Small intestine (tissue), 7 donors: Measurements from ENCODE around the gene IRF9. TPM values are rescaled to one million over a fixed set of nuclear protein-coding genes. Genes with fewer than 3 reads are reported as not detected.

Source experiments
- DNase-seq, 2 donors: peaks; one replicate each; pipeline versions ENCODE4 v3.0.0 to v3.0.0-alpha.2; 2013
- FAIRE-seq: peaks from 2 replicates; lab custom pipeline; 2012; peaks lifted over from hg19 to GRCh38; lab: Jason Lieb, UNC
- H3K27ac ChIP-seq, 3 donors: one replicate each; pipeline ENCODE4 v1.5.1; 2013; ENCODE audit warnings: low read length in 2 of 3, mild to moderate bottlenecking in 2 of 3, control low read depth in 1 of 3, inconsistent platforms in 1 of 3, low read depth in 1 of 3, moderate library complexity in 1 of 3
- H3K27me3 ChIP-seq, 3 donors: one replicate each; pipeline ENCODE4 v1.6.1; 2013; ENCODE audit warnings: low read length in 3 of 3, inconsistent platforms in 1 of 3; ENCODE audit not compliant: control insufficient read depth in 3 of 3, insufficient read depth in 3 of 3
- H3K36me3 ChIP-seq, 3 donors: one replicate each; pipeline ENCODE4 v1.6.1; 2013; ENCODE audit warnings: low read length in 3 of 3, inconsistent platforms in 1 of 3, low read depth in 1 of 3, mild to moderate bottlenecking in 1 of 3, moderate library complexity in 1 of 3; ENCODE audit not compliant: control insufficient read depth in 3 of 3, insufficient read depth in 2 of 3
- H3K4me1 ChIP-seq, 3 donors: one replicate each; pipeline ENCODE4 v1.6.1; 2013; ENCODE audit warnings: low read length in 2 of 3, inconsistent platforms in 1 of 3, low read depth in 1 of 3, mild to moderate bottlenecking in 1 of 3, moderate library complexity in 1 of 3; ENCODE audit not compliant: control insufficient read depth in 3 of 3, insufficient read depth in 2 of 3
- H3K4me3 ChIP-seq, 3 donors: one replicate each; pipeline ENCODE4 v1.5.1; 2013; ENCODE audit warnings: low read length in 3 of 3, control low read depth in 1 of 3, inconsistent platforms in 1 of 3, low read depth in 1 of 3, mild to moderate bottlenecking in 1 of 3, moderate library complexity in 1 of 3
- H3K9me3 ChIP-seq, 2 donors: one replicate each; pipeline ENCODE4 v1.6.1; 2013; ENCODE audit warnings: low read depth in 1 of 2, low read length in 1 of 2; ENCODE audit not compliant: control insufficient read depth in 2 of 2, insufficient read depth in 1 of 2
- WGBS, 3 donors: extraction: QIAGEN DNeasy Blood & Tissue Kit; methylation state at CpG; one replicate each; pipeline ENCODE4 v1.1.7; 2013; 5-methylcytosine and 5-hydroxymethylcytosine counted together
- polyA plus RNA-seq, 4 donors: library from polyadenylated mRNA; stranded (reverse) in 3 of 4; unstranded in 1 of 4; fragments of 200-250 nt in 3 of 4; fragments of 120-200 nt in 1 of 4; gene quantifications; one replicate each; pipeline versions ENCODE4 v1.2.1 to v1.2.3, GENCODE V29; 2013
- donor health status: healthy with polysubstance abuse.
- donor health status: control.
- donor health status: control.
- donor health status: Bipolar disorder and iron deficiency.
- donor health status: healthy.

The IRF9 gene
- polyA plus RNA-seq, 4 donors: 36.9 to 90.9 (median 63.3) TPM

GRCh38 chr14:24143511-24143910 is 17.6 kb upstream of the IRF9 start:
- DNase-seq: no peak
- Histone ChIP-seq H3K27me3 (no peaks in the 10 kb centered on the region), H3K27ac (peak overlapping the region in 1 of 3 donors; percentile 59), H3K4me1 (peaks cover 15 to 57% (median 22%) of the 10 kb centered on the region in 3 donors), H3K9me3 (no peaks in the 10 kb centered on the region), H3K36me3 (peaks cover 5 to 22% (median 9%) of the 10 kb centered on the region in 3 donors), H3K4me3 (no peak overlapping the region)
- 86 to 98% (median 90%) methylated on average over 2 of the region's 2 CpGs for WGBS, 3 donors
- FAIRE-seq: no peak

- Histone ChIP-seq H3K36me3 (peaks cover 5 to 21% (median 5%) of the 10 kb centered on the region in 3 donors), H3K9me3 (no peaks in the 10 kb centered on the region), H3K27me3 (no peaks in the 10 kb centered on the region), H3K27ac (no peak overlapping the region), H3K4me3 (no peak overlapping the region), H3K4me1 (peaks cover 10 to 49% (median 17%) of the 10 kb centered on the region in 3 donors)
- WGBS, 3 donors: 55 to 91% (median 76%) methylated on average over 1 of the region's 1 CpG
- DNase-seq (no peak), FAIRE-seq (no peak)
These were observed 16.6 kb upstream of the IRF9 start for GRCh38 chr14:24144451-24144850.

- Histone ChIP-seq H3K4me1 (peaks cover 8 to 46% (median 16%) of the 10 kb centered on the region in 3 donors), H3K9me3 (no peaks in the 10 kb centered on the region), H3K36me3 (peaks cover 5 to 24% (median 5%) of the 10 kb centered on the region in 3 donors), H3K27ac (peak overlapping the region; percentile 89 to 95 (median 89)), H3K4me3 (peak overlapping the region in 2 of 3 donors; percentile 73 to 94), H3K27me3 (no peaks in the 10 kb centered on the region)
- no peak for DNase-seq
- WGBS, 3 donors: 62 to 77% (median 77%) methylated on average over 2 of the region's 2 CpGs
- no peak for FAIRE-seq
These were observed 15.8 kb upstream of the IRF9 start for GRCh38 chr14:24145219-24145618.

GRCh38 chr14:24145690-24146452 is 15.2 kb upstream of the IRF9 start:
- peaks cover 5 to 31% (median 5%) of the 10 kb centered on the region in 3 donors for H3K36me3 ChIP-seq
- peak overlapping the region; percentile 42 to 94 (median 73) for H3K4me3 ChIP-seq
- H3K27me3 ChIP-seq: no peaks in the 10 kb centered on the region
- peak in 1 of 2 donors; percentile 77 for DNase-seq
- H3K4me1 ChIP-seq: peaks cover 8 to 46% (median 16%) of the 10 kb centered on the region in 3 donors
- FAIRE-seq: no peak
- peak overlapping the region; percentile 89 to 95 (median 89) for H3K27ac ChIP-seq
- no peaks in the 10 kb centered on the region for H3K9me3 ChIP-seq
- 1 to 9% (median 4%) methylated on average over 9 of the region's 9 CpGs for WGBS, 3 donors

GRCh38 chr14:24146453-24146977 is 14.6 kb upstream of the IRF9 start, which contains the start of gene PSME2:
TSS of gene PSME2 (minus strand) at chr14:24146610. CDS start at chr14:24146581, 29 bp downstream.
- H3K4me1 ChIP-seq: peaks cover 8 to 46% (median 16%) of the 10 kb centered on the region in 3 donors
- no peak for FAIRE-seq

GRCh38 chr14:24146978-24147760 is 13.9 kb upstream of the IRF9 start, which contains the start of gene RNF31:
TSS of gene RNF31 (plus strand) at chr14:24147498. CDS start at chr14:24147699, 201 bp downstream.
- DNase-seq: peak; percentile 99
- peaks cover 5 to 42% (median 15%) of the 10 kb centered on the region in 3 donors for H3K36me3 ChIP-seq
- no peaks in the 10 kb centered on the region for H3K27me3 ChIP-seq
- H3K9me3 ChIP-seq: no peaks in the 10 kb centered on the region
- peak within 1 kb of the TSS; percentile 73 to 94 (median 84) for H3K4me3 ChIP-seq
- H3K27ac ChIP-seq: peak within 1 kb of the TSS; percentile 89 to 95 (median 90)
- no peak for FAIRE-seq
- H3K4me1 ChIP-seq: peaks cover 8 to 42% (median 16%) of the 10 kb centered on the region in 3 donors
- 0 to 1% (median 1%) methylated on average over 43 to 57 of the region's 57 CpGs for WGBS, 3 donors

More at GRCh38 chr14:24146453-24146977, 14.6 kb upstream of the IRF9 start, which contains the start of gene PSME2:
- H3K36me3 ChIP-seq: peaks cover 5 to 37% (median 9%) of the 10 kb centered on the region in 3 donors
- H3K27me3 ChIP-seq: no peaks in the 10 kb centered on the region
- peak; percentile 98 for DNase-seq
- H3K4me3 ChIP-seq: peak within 1 kb of the TSS; percentile 73 to 94 (median 84)
- no peaks in the 10 kb centered on the region for H3K9me3 ChIP-seq
- 0 to 1% (median 0%) methylated on average over 25 of the region's 25 CpGs for WGBS, 3 donors
- H3K27ac ChIP-seq: peak within 1 kb of the TSS; percentile 89 to 95 (median 90)

- no peak for FAIRE-seq
- peaks cover 8 to 36% (median 16%) of the 10 kb centered on the region in 3 donors for H3K4me1 ChIP-seq
- peaks cover 5 to 49% (median 15%) of the 10 kb centered on the region in 3 donors for H3K36me3 ChIP-seq
- H3K27ac ChIP-seq: peak overlapping the region; percentile 76 to 89 (median 78)
- no peaks in the 10 kb centered on the region for H3K27me3 ChIP-seq
- 4 to 5% (median 4%) methylated on average over 26 to 29 of the region's 29 CpGs for WGBS, 3 donors
- no peaks in the 10 kb centered on the region for H3K9me3 ChIP-seq
- peak overlapping the region; percentile 73 to 94 (median 84) for H3K4me3 ChIP-seq
- no peak for DNase-seq
These were observed 13.2 kb upstream of the IRF9 start for GRCh38 chr14:24147761-24148428.
